ENCODE data around the gene PLCB2. TPM values are rescaled to one million over a fixed set of nuclear protein-coding genes. Genes with fewer than 3 reads are reported as not detected.
A peak's percentile ranks its signal among the peaks of the same experiment; 100 is the strongest.

The PLCB2 gene
- total RNA-seq, 1 donor from 2014 or later, result 2.6 TPM

DNA sequence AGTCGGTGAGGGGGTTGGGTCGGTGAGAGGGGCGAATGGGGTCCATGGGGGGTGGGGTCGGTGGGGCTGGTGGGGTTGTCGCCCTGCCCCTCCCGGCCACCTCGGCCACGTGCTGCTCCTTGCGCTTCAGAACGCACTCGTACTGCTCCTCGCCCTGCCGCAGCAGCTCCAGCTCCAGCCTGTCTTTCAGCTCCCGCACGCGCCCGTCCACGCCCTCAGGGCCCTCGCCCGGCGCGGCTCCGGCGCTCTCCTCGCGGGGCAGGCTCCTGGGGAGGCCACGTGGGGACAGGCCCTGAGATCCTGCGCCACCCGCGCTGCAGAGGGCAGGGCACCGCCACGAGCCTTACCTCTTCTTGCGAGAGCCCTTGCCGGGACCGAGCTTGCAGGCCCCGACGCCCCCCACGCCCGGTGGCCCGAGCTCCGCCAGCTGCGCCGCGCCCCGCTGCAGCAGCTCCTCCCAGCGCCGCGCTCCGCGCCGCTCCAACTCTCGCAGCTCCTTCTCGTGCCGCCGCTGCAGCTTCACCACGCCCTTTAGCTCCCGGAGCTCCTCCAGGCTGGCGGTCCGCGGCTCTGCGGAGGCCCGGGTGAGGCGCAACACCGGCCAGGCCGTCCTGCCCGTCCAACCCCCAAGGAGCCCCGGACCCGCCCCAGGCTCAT, 16.7 kb downstream of the PLCB2 start:
- TF ChIP-seq, protein P1, sequence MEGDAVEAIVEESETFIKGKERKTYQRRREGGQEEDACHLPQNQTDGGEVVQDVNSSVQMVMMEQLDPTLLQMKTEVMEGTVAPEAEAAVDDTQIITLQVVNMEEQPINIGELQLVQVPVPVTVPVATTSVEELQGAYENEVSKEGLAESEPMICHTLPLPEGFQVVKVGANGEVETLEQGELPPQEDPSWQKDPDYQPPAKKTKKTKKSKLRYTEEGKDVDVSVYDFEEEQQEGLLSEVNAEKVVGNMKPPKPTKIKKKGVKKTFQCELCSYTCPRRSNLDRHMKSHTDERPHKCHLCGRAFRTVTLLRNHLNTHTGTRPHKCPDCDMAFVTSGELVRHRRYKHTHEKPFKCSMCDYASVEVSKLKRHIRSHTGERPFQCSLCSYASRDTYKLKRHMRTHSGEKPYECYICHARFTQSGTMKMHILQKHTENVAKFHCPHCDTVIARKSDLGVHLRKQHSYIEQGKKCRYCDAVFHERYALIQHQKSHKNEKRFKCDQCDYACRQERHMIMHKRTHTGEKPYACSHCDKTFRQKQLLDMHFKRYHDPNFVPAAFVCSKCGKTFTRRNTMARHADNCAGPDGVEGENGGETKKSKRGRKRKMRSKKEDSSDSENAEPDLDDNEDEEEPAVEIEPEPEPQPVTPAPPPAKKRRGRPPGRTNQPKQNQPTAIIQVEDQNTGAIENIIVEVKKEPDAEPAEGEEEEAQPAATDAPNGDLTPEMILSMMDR (IDR thresholded peaks at IDR 0.05; ENCODE audit: partially characterized antibody, unreplicated experiment), result no peak
- Mint-ChIP-seq H3K4me3 (ENCODE audit: unreplicated experiment) (no peak overlapping the region), H3K9me3 (ENCODE audit: unreplicated experiment) (peaks cover 7% of the 10 kb centered on the region), H3K4me1 (ENCODE audit: low read depth, unreplicated experiment) (peaks cover 3% of the 10 kb centered on the region), H3K36me3 (ENCODE audit: unreplicated experiment) (no peaks in the 10 kb centered on the region), H3K27me3 (ENCODE audit: unreplicated experiment) (peaks cover 15% of the 10 kb centered on the region), H3K27ac (ENCODE audit: unreplicated experiment) (no peak overlapping the region)
- DNase-seq, result peak; percentile 77

DNA sequence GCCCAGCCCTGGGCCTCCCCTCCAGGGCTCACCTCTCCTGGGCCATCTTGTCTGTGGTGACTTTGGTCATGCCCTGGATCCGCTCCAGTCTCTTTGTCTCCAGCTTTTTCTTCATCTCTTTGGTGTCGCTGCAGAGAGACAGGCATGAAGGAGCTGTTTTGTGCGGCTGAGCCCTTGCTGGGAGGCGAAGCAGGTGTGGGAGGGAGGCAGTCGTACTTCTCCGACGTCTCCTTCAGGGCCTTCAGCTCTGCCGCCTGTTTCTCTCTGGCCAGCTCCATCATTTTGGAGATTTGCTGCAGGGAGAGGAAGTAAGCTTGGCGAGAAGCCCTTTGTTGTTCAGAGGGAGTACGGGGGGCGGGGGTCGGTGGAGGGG, 17.2 kb downstream of the PLCB2 start:
- peak overlapping the region; percentile 46 for H3K4me3 Mint-ChIP-seq (ENCODE audit: unreplicated experiment)
- H3K27ac Mint-ChIP-seq (ENCODE audit: unreplicated experiment), result no peak overlapping the region
- H3K27me3 Mint-ChIP-seq (ENCODE audit: unreplicated experiment), result peaks cover 12% of the 10 kb centered on the region
- H3K4me1 Mint-ChIP-seq (ENCODE audit: low read depth, unreplicated experiment), result peaks cover 3% of the 10 kb centered on the region
- H3K36me3 Mint-ChIP-seq (ENCODE audit: unreplicated experiment), result no peaks in the 10 kb centered on the region
- TF ChIP-seq, protein P1 (IDR thresholded peaks at IDR 0.05; ENCODE audit: partially characterized antibody, unreplicated experiment), result no peak
- no peak for DNase-seq
- H3K9me3 Mint-ChIP-seq (ENCODE audit: unreplicated experiment), result peaks cover 7% of the 10 kb centered on the region

DNA sequence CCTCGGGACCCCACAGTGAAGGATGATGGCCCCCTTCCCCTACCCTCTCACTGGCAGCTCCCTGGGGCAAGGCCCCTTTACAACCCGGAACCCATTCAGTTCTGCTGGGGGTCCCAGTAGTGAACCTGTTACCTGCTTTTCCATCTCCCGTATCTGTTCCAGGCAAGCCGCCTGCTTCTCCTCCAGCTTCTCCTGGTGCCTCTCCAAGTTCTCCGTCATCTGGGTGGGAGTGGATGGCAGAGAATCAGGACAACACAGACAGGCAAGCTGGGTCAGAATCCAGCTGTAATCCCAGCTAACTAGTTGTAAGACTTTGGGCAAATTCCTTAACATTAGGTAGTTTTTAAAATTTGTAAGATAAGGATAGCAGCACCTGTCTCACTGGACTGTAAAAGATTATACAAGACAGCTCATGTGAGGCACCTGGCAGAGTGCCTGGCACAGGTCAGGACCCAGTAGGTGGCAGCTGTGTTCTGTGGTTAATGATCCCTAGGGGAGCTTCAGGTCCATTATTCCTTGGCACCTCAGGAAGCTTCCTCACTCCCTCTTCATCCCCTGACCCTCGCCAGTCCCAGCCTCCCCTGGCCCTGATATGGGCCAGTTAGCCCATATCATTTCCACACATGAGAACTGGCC, 18.5 kb downstream of the PLCB2 start:
- TF ChIP-seq, protein P1 (IDR thresholded peaks at IDR 0.05; ENCODE audit: partially characterized antibody, unreplicated experiment), result no peak
- no peak overlapping the region for H3K27ac Mint-ChIP-seq (ENCODE audit: unreplicated experiment)
- peaks cover 3% of the 10 kb centered on the region for H3K4me1 Mint-ChIP-seq (ENCODE audit: low read depth, unreplicated experiment)
- peaks cover 16% of the 10 kb centered on the region for H3K27me3 Mint-ChIP-seq (ENCODE audit: unreplicated experiment)
- H3K36me3 Mint-ChIP-seq (ENCODE audit: unreplicated experiment), result no peaks in the 10 kb centered on the region
- H3K4me3 Mint-ChIP-seq (ENCODE audit: unreplicated experiment), result no peak overlapping the region
- no peak for DNase-seq
- peaks cover 6% of the 10 kb centered on the region for H3K9me3 Mint-ChIP-seq (ENCODE audit: unreplicated experiment)

DNA sequence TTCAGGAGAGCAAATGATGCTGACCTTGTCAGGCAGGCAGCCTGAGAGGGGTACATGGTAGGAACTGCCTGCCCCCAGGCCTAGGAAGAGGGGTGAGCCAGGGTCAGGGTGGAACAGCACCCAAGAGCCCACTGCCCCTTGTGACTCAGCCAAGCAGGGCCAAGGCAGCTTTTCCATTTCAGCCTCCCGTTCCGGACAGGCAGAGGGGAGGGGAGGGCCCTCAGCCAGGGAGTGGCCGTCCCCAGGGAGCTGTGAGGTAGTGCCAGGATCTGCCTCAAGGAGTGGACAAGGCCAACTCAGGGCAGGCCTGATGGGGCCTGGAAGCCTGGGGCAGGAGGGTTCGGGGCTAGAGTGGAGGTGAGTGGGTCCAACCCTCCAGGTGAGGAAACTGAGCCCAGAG, 19.8 kb downstream of the PLCB2 start:
- H3K36me3 Mint-ChIP-seq (ENCODE audit: unreplicated experiment), result no peaks in the 10 kb centered on the region
- TF ChIP-seq, protein P1 (IDR thresholded peaks at IDR 0.05; ENCODE audit: partially characterized antibody, unreplicated experiment), result no peak
- H3K4me3 Mint-ChIP-seq (ENCODE audit: unreplicated experiment), result no peak overlapping the region
- no peak overlapping the region for H3K27ac Mint-ChIP-seq (ENCODE audit: unreplicated experiment)
- H3K4me1 Mint-ChIP-seq (ENCODE audit: low read depth, unreplicated experiment), result peaks cover 2% of the 10 kb centered on the region
- peaks cover 16% of the 10 kb centered on the region for H3K27me3 Mint-ChIP-seq (ENCODE audit: unreplicated experiment)
- peak; percentile 72 for DNase-seq
- peaks cover 5% of the 10 kb centered on the region for H3K9me3 Mint-ChIP-seq (ENCODE audit: unreplicated experiment)

DNA sequence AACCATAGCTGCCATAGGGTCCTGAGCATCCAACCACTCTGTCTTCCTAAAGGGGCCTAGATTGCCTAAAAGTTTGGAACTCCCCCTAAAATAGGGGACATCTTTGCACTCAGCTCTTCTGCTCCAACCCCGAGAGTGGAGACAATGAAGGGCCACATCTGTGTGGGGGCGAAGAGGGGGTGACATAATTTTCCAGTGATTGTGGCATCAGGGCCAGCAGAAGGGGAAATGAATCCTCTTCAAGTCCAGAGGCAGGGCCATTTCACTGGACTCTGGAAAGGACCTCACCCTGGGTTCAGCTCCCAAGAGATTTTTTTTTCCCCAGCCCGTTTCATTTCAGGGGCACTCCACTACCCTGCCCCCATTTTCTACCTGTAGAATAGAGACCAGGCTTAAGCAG, 20.2 kb downstream of the PLCB2 start:
- TF ChIP-seq, protein P1 (IDR thresholded peaks at IDR 0.05; ENCODE audit: partially characterized antibody, unreplicated experiment), result no peak
- H3K27me3 Mint-ChIP-seq (ENCODE audit: unreplicated experiment), result peaks cover 14% of the 10 kb centered on the region
- peaks cover 2% of the 10 kb centered on the region for H3K4me1 Mint-ChIP-seq (ENCODE audit: low read depth, unreplicated experiment)
- no peak for DNase-seq
- peaks cover 3% of the 10 kb centered on the region for H3K9me3 Mint-ChIP-seq (ENCODE audit: unreplicated experiment)
- H3K36me3 Mint-ChIP-seq (ENCODE audit: unreplicated experiment), result no peaks in the 10 kb centered on the region
- H3K27ac Mint-ChIP-seq (ENCODE audit: unreplicated experiment), result no peak overlapping the region
- H3K4me3 Mint-ChIP-seq (ENCODE audit: unreplicated experiment), result no peak overlapping the region
